SK-N-SH (cell line): ENCODE results near the gene FOXI1. TPM values are rescaled to one million over a fixed set of nuclear protein-coding genes. Genes with fewer than 3 reads are reported as not detected.

Experiments used
- CTCF ChIA-PET: fragments of 300-600, 350-600 bp; formaldehyde crosslinking; extraction: SDS; loops from one replicate; lab custom pipeline; 2021; lab: Yijun Ruan, JAX
- POLR2A ChIA-PET: fragments of 350-600 bp; sonication (Branson Sonifier 250); formaldehyde crosslinking; extraction: SDS; loops from one replicate; lab custom pipeline; 2020; ENCODE audit warnings: antibody characterized with exemption, inconsistent platforms; lab: Yijun Ruan, JAX
- DNase-seq: peaks from one replicate; pipeline ENCODE4 v3.0.0; 2012
- H2AFZ ChIP-seq: fragments of 200-600 bp; sonication (generic); 2 replicates; pipeline ENCODE4 v1.8.1; 2016; ENCODE audit warnings: antibody characterized with exemption, mild to moderate bottlenecking, low read depth
- H3F3A ChIP-seq: fragments of 200-600 bp; sonication (generic); replicated peaks from 2 replicates; pipeline ENCODE3; 2016; ENCODE audit warnings: antibody characterized with exemption, mild to moderate bottlenecking; ENCODE audit not compliant: insufficient read depth
- H3K27ac ChIP-seq, 2 experiments: fragments of 200-500 bp in 1 of 2; fragments of 200-600 bp in 1 of 2; sonication (Bioruptor generic) in 1 of 2; sonication (generic), shearing (Covaris generic) in 1 of 2; 2 replicates each; pipeline versions ENCODE4 v1.5.1 to v1.6.1; 2014 to 2016; ENCODE audit warnings: low read depth in 2 of 2, inconsistent platforms in 1 of 2, low read length in 1 of 2, mild to moderate bottlenecking in 1 of 2, mixed read lengths in 1 of 2
- H3K27me3 ChIP-seq: fragments of 200-600 bp; sonication (generic), shearing (Covaris generic); 2 replicates; pipeline ENCODE4 v1.6.1; 2016; ENCODE audit warnings: mixed run types; ENCODE audit not compliant: insufficient read depth
- H3K36me3 ChIP-seq, 2 experiments: fragments of 200-500 bp in 1 of 2; fragments of 200-600 bp in 1 of 2; sonication (Bioruptor generic) in 1 of 2; sonication (generic) in 1 of 2; replicated peaks in 1 of 2; 2 replicates each; pipeline versions ENCODE3 to v1.5.1; 2014 to 2016; ENCODE audit warnings: low read length in 1 of 2, mild to moderate bottlenecking in 1 of 2; ENCODE audit not compliant: insufficient read depth in 2 of 2, control insufficient read depth in 1 of 2
- H3K4me1 ChIP-seq, 2 experiments: fragments of 200-500 bp in 1 of 2; fragments of 200-600 bp in 1 of 2; sonication (Bioruptor generic) in 1 of 2; sonication (generic), shearing (Covaris generic) in 1 of 2; 2 replicates each; pipeline versions ENCODE4 v1.5.1 to v1.6.1; 2014 to 2016; ENCODE audit warnings: low read depth in 1 of 2, low read length in 1 of 2, mixed run types in 1 of 2; ENCODE audit not compliant: insufficient read depth in 2 of 2, control insufficient read depth in 1 of 2
- H3K4me2 ChIP-seq: fragments of 200-600 bp; sonication (generic), shearing (Covaris generic); 2 replicates; pipeline ENCODE4 v1.6.1; 2017; ENCODE audit warnings: mixed run types
- H3K4me3 ChIP-seq, 2 experiments: fragments of 200-500 bp in 1 of 2; fragments of 200-600 bp in 1 of 2; sonication (Bioruptor generic) in 1 of 2; sonication (generic), shearing (Covaris generic) in 1 of 2; 2 replicates each; pipeline versions ENCODE4 v1.5.1 to v1.8.1; 2014 to 2016; ENCODE audit warnings: low read depth in 2 of 2, inconsistent platforms in 1 of 2, low read length in 1 of 2, mild to moderate bottlenecking in 1 of 2, mixed read lengths in 1 of 2, moderate library complexity in 1 of 2
- H3K79me2 ChIP-seq: fragments of 200-600 bp; sonication (generic); 2 replicates; pipeline ENCODE4 v1.8.1; 2017; ENCODE audit warnings: mild to moderate bottlenecking; ENCODE audit not compliant: insufficient read depth
- H3K9ac ChIP-seq: fragments of 200-600 bp; sonication (generic); 2 replicates; pipeline ENCODE4 v1.6.1; 2017; ENCODE audit warnings: mixed run types
- H3K9me2 ChIP-seq: fragments of 200-600 bp; sonication (generic); 2 replicates; pipeline ENCODE4 v1.6.1; 2017; ENCODE audit warnings: mixed run types
- H3K9me3 ChIP-seq: fragments of 200-600 bp; sonication (generic); 2 replicates; pipeline ENCODE4 v1.6.1; 2017; ENCODE audit warnings: mixed run types, mild to moderate bottlenecking, moderate library complexity
- H4K20me1 ChIP-seq: fragments of 200-600 bp; sonication (generic); 2 replicates; pipeline ENCODE4 v1.6.1; 2017; ENCODE audit warnings: mild to moderate bottlenecking, mixed run types; ENCODE audit not compliant: insufficient read depth
- CHD2 ChIP-seq: fragments of 150-350 bp; IDR thresholded peaks from 2 replicates; pipeline ENCODE4 v1.6.1; 2018; ENCODE audit warnings: low read length; ENCODE audit not compliant: partially characterized antibody
- EP300 ChIP-seq, 2 experiments: IDR thresholded peaks; 2 replicates each; pipeline versions ENCODE4 v1.4.0 to v1.6.1; 2012; ENCODE audit warnings: borderline replicate concordance in 1 of 2, low read depth in 1 of 2, low read length in 1 of 2
- FOXM1 ChIP-seq: IDR thresholded peaks from 2 replicates; pipeline ENCODE4 v1.4.0; 2012; ENCODE audit warnings: low read depth, mild to moderate bottlenecking
- GABPA ChIP-seq: IDR thresholded peaks from 2 replicates; pipeline ENCODE4 v1.4.0; 2012; ENCODE audit warnings: low read depth, mild to moderate bottlenecking
- IRF3 ChIP-seq: fragments of 150-350 bp; IDR thresholded peaks from 2 replicates; pipeline ENCODE4 v1.6.1; 2016; ENCODE audit warnings: mild to moderate bottlenecking, low read depth, low read length
- JUND ChIP-seq: IDR thresholded peaks from 2 replicates; pipeline ENCODE4 v1.4.0; 2012
- MEF2A ChIP-seq: IDR thresholded peaks from 2 replicates; pipeline ENCODE4 v1.4.0; 2012; ENCODE audit warnings: low read depth, borderline replicate concordance
- POLR2AphosphoS5 ChIP-seq: IDR thresholded peaks from 2 replicates; pipeline ENCODE4 v1.6.1; 2012; ENCODE audit warnings: low read depth, low read length
- RAD21 ChIP-seq: IDR thresholded peaks from 2 replicates; pipeline ENCODE4 v1.6.1; 2012; ENCODE audit warnings: mild to moderate bottlenecking, low read length
- RCOR1 ChIP-seq: fragments of 150-350 bp; IDR thresholded peaks from 2 replicates; pipeline ENCODE4 v1.6.1; 2017; ENCODE audit warnings: antibody characterized with exemption, low read length
- REST ChIP-seq: IDR thresholded peaks from 2 replicates; pipeline ENCODE4 v1.6.1; 2012; ENCODE audit warnings: mild to moderate bottlenecking, low read depth, low read length, moderate library complexity
- RFX5 ChIP-seq: IDR thresholded peaks from 2 replicates; pipeline ENCODE4 v1.6.1; 2012; ENCODE audit warnings: mild to moderate bottlenecking, improper control_type of control experiment, low read length
- SMC3 ChIP-seq: IDR thresholded peaks from 2 replicates; pipeline ENCODE4 v1.6.1; 2012; ENCODE audit warnings: low read depth, low read length, improper control_type of control experiment
- USF1 ChIP-seq: IDR thresholded peaks from 2 replicates; pipeline ENCODE4 v1.4.0; 2012; ENCODE audit warnings: low read depth, borderline replicate concordance
- USF2 ChIP-seq: fragments of 150-350 bp; IDR thresholded peaks from 2 replicates; pipeline ENCODE4 v1.6.1; 2017; ENCODE audit warnings: antibody characterized with exemption, low read length, low read depth, borderline replicate concordance
- WGBS: methylation state at CpG from one replicate; pipeline ENCODE4 v1.1.6; 2017; ENCODE audit warnings: low lambda C conversion rate; 5-methylcytosine and 5-hydroxymethylcytosine counted together
- polyA plus RNA-seq, 3 experiments: library from polyadenylated mRNA; depleted of rRNA; stranded (reverse); fragments of >200 nt; gene quantifications; 2 replicates each; pipeline ENCODE4 v1.2.3, GENCODE V29; 2012

The FOXI1 gene
- polyA plus RNA-seq, 1 of the 3 experiments (the other 2 are of a cell fraction): not detected

DNA sequence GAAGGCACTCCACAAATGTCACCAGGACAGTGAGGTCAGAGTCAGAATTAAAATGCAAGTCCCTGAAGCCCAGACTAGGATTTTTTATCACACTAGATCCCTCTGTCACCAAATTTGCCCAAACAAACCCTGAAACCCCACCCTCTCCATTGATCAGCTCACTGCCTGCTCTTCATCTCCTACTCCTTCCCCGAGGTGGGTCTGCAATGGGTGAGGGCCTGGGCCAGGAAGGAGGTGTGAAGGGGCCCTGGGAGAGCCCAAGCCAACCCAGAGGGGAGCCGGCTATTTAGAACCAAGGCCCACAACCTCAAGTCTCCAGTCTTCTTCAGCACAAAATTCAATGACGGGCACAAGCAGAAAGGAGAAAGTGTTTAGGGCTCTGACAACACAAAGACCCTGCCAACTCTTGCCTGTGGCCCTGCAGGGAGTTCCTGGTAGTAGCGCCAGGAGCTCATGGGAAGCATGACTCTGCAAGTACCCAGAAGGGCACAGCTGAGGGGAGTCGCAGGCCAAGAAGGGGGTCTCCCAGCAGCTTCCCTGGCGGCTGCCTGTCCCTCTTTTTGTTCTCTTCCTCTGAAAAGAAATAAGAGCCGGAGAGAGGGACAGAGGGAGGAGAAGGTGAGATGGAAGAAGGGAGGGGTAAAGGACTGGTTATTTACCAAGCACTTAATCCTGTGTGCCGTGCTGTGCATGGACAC, 5.5 kb downstream of the FOXI1 start:
- Histone ChIP-seq H2AFZ (no peak overlapping the region), H3K4me3 (no peak overlapping the region), H3F3A (no peaks in the 10 kb centered on the region), H3K27me3 (no peaks in the 10 kb centered on the region; the same call in 1 of the 2 replicates), H4K20me1 (no peaks in the 10 kb centered on the region), H3K9me2 (no peaks in the 10 kb centered on the region), H3K36me3 (no peaks in the 10 kb centered on the region), H3K4me1 (no peaks in the 10 kb centered on the region; a peak in 1 of 4 replicates), H3K9me3 (no peaks in the 10 kb centered on the region), H3K9ac (no peak overlapping the region), H3K79me2 (no peaks in the 10 kb centered on the region), H3K27ac (no peak overlapping the region), H3K4me2 (no peak overlapping the region)
- no peak for TF ChIP-seq CHD2
- no peak for TF ChIP-seq SMC3
- TF ChIP-seq GABPA: no peak
- no peak for TF ChIP-seq IRF3
- no peak for TF ChIP-seq RAD21
- TF ChIP-seq REST: no peak
- ChIA-PET POLR2A (no interaction called here), CTCF (interaction anchor here (2.9 to 5.0 kb wide), 4 partner anchors 11 to 115 kb away, joined by 7 to 32 read pairs (median 24); no protein-coding TSS in a partner anchor)
- 66% methylated on average over 7 of the region's 8 CpGs for WGBS
- no peak for DNase-seq

- no peaks in the 10 kb centered on the region for H4K20me1 ChIP-seq
- no peak overlapping the region for H3K27ac ChIP-seq
- no peak overlapping the region for H3K4me3 ChIP-seq
- no peaks in the 10 kb centered on the region for H3K9me3 ChIP-seq
- no peak overlapping the region for H3K9ac ChIP-seq
- ChIA-PET CTCF (interaction anchor here (2.9 to 5.3 kb wide), 4 partner anchors 11 to 113 kb away, joined by 7 to 33 read pairs (median 32); no protein-coding TSS in a partner anchor), POLR2A (no interaction called here)
- no peak overlapping the region for H3K4me2 ChIP-seq
- H3K36me3 ChIP-seq: no peaks in the 10 kb centered on the region
- no peaks in the 10 kb centered on the region; the same call in 1 of the 2 replicates for H3K27me3 ChIP-seq
- H3K4me1 ChIP-seq: no peaks in the 10 kb centered on the region; a peak in 1 of 4 replicates
- no peak overlapping the region for H2AFZ ChIP-seq
- H3K79me2 ChIP-seq: no peaks in the 10 kb centered on the region
- 69% methylated on average over 6 of the region's 6 CpGs for WGBS
- H3F3A ChIP-seq: no peaks in the 10 kb centered on the region
- H3K9me2 ChIP-seq: no peaks in the 10 kb centered on the region
- no peak for DNase-seq
- TF ChIP-seq REST: no peak
- no peak for TF ChIP-seq EP300 (IDR thresholded peaks at IDR 0.05; ENCODE audit: borderline replicate concordance in 1 of 2, low read depth in 1 of 2, low read length in 1 of 2)
- TF ChIP-seq POLR2AphosphoS5: no peak
- no peak for TF ChIP-seq MEF2A
- no peak for TF ChIP-seq RCOR1
- no peak for TF ChIP-seq FOXM1
- no peak for TF ChIP-seq GABPA
- no peak for TF ChIP-seq SMC3
- TF ChIP-seq RFX5: no peak
- TF ChIP-seq USF1: no peak
- no peak for TF ChIP-seq JUND
- TF ChIP-seq USF2: no peak
Measured at GRCh38 chr5:170112876-170113521, 7.3 kb downstream of the FOXI1 start.
